GM21526 (cell line): Measurements from ENCODE around the gene IRF3.
A peak's percentile ranks its signal among the peaks of the same experiment; 100 is the strongest.

Experiments
- ATAC-seq: cut with Tn5 transposase; IDR thresholded peaks from one replicate; pipeline ENCODE4 v1.9.1; 2021; ENCODE audit warnings: moderate library complexity; ENCODE audit not compliant: unreplicated experiment, low FRiP score

IRF3 gene

DNA sequence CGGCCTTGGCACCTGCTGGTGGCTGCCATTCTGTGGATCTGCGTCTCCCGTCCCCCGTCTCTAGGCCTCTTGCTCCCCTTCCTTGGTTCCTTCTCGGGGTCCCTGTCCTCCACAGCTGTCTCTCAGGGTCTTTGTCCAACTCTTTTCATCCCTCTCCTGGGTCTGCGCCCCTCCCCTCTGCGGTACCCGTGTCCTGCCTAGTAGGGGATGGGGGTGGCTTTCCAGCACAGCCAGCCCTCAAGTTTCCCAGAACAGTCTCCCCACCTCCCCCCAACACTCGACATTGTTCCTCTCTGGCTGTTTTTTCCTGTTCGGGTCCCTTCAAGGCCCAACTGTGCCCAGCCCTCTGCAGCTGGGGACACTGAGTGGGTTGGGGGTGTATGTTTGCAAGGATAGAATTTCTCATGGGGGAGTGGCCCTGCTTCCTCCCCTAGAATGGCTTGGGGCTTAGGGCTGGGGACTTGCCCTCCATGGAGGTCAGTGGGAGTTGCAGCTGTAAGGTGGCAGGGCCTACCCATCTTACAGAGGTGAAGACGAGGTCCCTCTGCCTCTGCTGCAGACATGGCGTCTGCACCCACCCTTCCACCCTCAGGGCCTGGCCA lies 23.0 kb upstream of the IRF3 start:
- no peak for ATAC-seq

DNA sequence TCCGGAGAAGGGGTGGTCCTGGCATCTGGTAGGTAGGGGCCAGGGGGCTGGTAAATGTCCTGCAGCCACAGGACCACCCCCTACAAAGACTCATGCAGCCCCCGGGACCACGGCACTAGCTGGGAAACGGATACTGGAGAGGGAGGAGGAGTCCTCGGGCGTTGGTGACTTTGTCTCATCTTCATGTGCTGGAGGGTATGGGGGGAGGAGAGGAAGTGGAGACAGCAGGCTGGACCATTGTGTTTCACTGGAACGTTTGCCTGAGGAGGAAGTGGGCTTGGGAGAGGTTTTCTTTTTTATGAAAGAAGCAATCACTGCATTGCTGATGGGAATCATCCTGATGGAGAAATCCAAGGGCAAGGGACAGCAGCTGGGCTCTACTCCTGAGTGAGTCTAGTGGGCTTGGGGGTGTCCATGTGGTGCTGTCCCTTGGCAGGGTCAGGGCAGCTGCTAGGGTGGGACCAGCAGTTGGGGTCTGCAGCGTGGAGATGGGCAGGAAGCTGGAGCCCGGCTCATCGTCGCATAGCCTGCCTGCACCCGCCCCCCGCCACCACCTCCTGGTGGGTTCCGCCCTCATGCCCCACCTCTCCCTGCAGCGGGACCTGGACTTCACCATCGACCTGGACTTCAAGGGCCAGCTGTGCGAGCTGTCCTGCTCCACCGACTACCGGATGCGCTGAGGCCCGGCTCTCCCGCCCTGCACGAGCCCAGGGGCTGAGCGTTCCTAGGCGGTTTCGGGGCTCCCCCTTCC lies 22.1 kb upstream of the IRF3 start:
- ATAC-seq = no peak

DNA sequence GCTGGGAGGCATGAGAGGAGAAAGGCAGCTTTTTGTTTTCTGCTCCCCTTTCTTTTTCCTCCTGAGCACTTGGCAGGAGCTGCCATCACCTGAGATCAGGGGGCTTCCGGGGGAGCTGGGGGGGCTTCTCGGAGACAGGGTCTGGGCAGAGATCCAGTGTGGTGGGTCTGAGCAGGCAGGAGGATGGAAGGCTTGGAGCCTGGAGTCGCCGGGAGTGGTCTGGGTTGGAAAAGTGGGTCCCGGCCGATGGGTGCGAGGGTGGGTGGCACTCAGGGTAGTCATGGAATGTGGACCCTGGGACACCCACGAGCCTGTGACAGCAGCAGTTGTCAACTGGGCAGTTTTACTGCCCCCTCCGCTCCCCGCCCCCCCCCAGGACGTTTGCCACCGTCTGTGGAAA lies 21.5 kb upstream of the IRF3 start:
- ATAC-seq = no peak

DNA sequence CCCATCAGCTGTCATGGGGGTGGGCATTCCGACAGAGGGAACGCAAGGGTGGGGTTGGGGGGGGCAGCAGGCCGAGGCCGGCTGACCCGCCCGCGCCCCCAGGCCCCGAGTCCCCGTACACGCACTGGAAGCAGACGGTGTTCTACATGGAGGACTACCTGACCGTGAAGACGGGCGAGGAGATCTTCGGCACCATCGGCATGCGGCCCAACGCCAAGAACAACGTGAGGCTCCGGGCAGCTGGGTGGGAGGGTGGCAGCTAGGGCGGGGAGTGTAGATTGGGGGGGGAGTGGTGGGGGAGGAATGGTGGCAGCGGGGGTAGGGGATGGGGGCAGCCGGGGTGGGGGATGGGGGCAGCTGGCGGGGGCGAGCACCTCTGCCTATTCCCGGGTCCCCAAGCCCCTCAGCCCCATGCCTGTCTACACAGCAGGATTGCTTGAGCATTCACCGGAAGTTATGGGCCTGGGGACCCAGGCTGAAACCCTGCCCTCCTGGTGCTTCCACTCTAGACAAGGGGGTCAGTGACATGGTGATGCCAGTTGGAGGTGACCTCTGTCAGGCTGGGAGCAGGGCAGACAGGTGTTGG lies 20.9 kb upstream of the IRF3 start:
- ATAC-seq = no peak

- ATAC-seq = no peak
Measured at GRCh38 chr19:49685845-49686332, 20.2 kb upstream of the IRF3 start.

DNA sequence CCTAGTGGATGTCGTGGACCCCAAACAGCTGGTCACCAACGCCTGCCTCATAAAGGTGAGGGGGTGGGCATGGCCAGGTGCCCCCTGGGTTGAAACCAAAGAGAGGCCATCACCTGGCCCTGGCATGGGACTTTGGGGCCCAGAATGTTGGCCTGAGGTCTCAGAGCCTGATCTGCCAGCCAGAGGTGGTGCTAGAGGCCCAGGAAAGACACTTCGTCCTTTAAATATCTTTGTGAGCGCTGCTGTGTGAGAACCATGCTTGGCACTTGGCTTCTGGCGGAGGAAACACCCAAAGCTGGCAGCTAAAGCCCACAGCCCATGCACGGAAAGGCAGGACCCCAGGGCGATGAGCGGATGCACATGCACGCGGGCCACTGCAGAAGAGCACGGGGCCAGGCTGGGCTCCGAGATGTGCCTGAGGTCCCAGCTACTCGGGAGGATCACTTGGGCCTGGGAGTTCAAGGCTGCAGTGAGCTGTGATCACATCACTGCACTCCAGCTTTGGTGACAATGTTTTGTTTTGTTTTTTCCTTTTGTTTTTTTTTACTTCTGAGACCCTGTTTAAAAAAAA lies 19.4 kb upstream of the IRF3 start:
- no peak for ATAC-seq

DNA sequence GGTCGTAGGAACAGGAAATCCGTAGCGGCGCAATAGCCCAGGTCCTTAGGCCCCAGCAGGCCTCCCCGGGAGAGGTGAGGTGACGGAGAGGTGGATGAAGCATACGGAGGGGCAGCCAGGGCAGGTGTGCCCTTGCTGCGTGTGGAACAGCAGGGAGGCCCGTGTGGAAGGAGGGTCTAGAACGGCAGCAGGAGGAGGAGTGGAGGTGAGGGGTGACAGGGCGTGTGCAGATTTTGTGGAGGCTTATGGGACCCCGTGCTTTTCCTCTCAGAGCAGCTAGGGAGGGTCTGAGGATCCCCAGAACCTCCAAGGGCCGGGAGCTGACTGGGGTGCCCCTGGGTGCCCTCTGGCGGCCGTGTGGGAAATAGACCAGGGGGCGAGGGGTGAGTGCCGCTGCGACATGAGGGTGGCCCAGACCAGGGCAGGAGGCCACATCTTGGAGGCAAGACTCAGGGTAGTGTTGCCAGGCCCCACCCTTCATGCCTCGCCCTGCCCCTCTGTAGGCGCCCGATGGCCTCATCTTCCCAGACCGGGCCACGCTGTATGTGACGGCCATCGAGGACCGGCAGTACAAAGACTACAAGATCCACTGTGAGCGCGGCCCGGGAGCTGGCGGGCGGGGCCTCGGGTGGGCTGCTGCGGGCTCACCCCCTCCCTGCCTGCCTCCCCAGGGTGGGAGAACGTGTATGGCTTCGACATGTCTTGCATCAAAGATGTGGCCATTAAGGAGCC lies 18.8 kb upstream of the IRF3 start:
- ATAC-seq = no peak

GRCh38 chr19:49683814-49684250 lies 18.2 kb upstream of the IRF3 start:
- ATAC-seq = no peak

DNA sequence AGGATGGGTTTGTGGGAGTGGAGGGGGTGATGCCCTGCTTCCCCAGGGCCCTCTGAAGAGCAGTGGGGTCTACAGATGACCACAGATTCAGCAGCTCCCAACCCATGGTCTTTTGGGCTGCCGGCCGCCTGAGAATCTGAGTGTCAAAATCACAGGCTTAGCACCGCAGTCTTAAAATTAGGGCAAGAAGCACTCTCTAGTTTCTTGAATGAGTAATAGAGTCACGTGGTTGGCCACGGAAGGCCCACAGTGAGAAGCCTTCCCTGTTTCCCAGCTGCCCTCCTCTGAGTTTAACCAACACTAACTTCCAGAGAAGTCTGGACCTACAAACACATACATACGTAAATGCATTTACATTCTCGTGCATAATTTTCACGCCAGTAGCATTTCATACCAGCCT lies 16.6 kb upstream of the IRF3 start:
- no peak for ATAC-seq

- no peak for ATAC-seq
Measured at GRCh38 chr19:49681830-49682229, 16.2 kb upstream of the IRF3 start.

DNA sequence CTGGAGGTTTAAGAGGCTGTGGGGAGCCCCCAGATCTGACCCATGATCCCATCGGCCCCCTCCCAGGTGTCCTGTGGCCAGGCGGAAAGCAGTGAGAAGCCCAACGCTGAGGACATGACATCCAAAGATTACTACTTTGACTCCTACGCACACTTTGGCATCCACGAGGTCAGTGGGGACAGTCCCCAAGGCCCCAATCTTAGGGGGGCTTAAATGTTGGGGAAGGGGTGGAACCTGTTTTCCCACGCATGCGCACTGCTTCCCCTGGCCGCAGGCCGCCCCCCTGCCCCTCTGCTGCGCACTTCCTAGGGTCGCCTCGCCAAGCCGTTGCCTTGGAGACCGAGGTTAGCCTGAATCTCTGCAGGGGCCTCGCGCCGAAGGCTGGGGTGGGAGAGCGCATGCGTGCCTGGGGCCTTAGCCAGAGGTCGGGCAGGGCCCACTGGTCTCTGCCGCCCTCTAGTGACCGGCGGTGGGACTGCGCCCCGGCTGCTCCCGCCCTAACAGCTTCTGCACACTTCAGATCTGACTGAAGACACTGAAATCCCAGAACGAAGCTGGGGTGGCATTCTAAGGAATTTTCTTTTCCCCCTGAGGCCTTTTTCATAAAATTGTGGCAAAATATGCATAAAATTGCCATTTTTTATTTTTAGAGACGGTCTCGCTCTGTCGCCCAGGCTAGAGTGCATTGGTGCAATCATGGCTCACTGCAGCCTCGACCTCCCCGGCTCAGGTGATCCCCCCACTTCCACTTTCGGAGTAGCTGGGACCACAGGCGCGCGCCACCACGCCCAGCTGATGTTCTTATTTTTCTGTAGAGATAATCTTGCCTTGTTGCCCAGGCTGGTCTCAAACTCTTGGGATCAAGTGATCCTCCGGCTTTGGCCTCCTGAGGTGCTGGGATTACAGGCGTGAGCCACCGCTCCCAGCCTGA lies 15.0 kb upstream of the IRF3 start:
- no peak for ATAC-seq

DNA sequence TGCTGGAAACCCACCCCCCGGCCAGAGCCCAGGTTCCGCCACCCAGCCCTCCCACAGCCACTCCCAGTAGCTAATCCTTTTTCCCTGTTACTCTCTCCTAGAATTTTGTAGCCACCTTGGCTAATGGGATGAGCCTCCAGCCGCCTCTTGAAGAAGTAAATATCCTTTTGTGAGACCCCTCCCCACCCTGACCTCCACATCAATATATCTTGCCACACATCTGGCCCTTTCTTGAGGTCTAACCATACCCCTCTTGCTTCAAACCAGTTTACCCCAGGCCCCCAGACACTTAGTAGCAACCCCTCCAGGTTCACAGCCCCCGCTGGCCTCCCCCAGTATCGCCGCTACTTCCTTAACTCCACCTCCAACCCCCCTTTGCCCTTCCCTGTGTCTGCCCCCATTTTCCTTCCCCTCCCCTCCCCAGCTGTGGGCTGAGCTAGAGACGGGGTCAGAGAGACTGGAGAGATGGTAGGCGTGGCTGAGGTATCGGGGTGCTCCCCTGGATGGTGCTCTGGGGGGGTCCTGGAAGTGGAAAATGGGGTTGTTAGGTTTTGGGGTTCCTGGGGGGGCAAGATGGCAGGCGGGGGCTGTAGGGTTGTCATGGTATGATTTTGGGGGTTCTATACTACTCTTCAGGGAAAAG lies 14.2 kb upstream of the IRF3 start:
- no peak for ATAC-seq

GRCh38 chr19:49678985-49679770 lies 13.5 kb upstream of the IRF3 start:
- no peak for ATAC-seq

GRCh38 chr19:49677901-49678674 lies 12.4 kb upstream of the IRF3 start:
- no peak for ATAC-seq

- peak; percentile 5 for ATAC-seq
Measured at GRCh38 chr19:49677231-49677900, 11.7 kb upstream of the IRF3 start, which contains the start of gene PRMT1. PRMT1 (plus strand) TSS chr19:49677271; CDS start chr19:49677281, 10 bp downstream.

DNA sequence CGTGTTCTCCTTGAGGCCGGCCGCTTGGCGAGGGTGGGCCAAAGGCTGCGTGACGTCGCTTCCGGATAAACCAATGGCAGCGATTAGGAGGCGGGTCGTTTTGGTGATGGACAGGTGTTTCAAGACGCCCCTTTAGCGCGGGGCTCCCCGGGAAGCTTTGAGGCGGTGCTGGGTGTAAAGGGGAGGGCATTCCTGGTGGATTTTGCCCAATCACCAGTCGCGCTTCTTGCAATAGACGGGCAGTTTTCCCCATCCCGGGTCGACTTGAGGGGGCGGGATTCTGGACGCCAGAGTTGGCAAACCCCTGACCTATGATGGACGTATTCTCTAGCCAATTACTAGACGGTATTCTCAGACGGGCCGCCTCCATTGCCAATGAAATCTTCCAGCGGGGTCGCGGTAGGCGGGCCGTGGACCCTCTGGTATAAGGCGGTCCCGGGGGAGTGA lies 11.2 kb upstream of the IRF3 start:
- peak; percentile 61 for ATAC-seq
